T-helper 1 cell (primary cell): ENCODE measurements around the gene HACL1.

Experiments used
- DNase-seq, 5 donors: peaks; one replicate each; pipeline ENCODE4 v3.0.0-alpha.2; 2012 to 2020
- total RNA-seq, 4 donors: gene quantifications; one replicate each; lab custom pipeline; 2026; lab: John Stamatoyannopoulos, UW

HACL1 gene
- 28.8 to 45.8 (median 37.0) reads per million in 4 donors for total RNA-seq

GRCh38 chr3:15601399-15602145, at the start of gene HACL1, which contains the start of gene BTD:
HACL1 (minus strand) TSS chr3:15601569; CDS start chr3:15601463, 106 bp downstream.
BTD (plus strand) TSS chr3:15601745; CDS start chr3:15635440, 33,695 bp downstream.
- peak; percentile 98 to 99 (median 99) for DNase-seq

DNA sequence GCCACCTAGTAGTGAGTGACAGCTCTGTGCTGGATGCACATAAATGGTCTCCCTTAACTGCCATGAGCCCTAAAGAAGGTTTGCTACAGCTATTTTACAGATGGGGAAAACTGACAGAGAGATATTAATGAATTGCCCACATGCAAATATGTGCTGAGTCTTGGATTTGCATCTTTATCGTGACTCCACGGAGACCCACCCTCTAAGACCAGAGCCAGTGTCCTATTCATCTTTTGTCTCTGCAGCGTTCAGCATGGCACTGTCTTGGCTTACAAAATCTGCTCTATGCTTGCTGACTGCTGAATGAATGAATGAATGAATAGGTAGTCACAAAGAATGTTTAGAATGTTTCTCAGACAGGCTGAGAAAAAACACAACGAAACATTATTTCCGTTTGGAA, 48.5 kb upstream of the HACL1 start:
- DNase-seq, result no peak

DNA sequence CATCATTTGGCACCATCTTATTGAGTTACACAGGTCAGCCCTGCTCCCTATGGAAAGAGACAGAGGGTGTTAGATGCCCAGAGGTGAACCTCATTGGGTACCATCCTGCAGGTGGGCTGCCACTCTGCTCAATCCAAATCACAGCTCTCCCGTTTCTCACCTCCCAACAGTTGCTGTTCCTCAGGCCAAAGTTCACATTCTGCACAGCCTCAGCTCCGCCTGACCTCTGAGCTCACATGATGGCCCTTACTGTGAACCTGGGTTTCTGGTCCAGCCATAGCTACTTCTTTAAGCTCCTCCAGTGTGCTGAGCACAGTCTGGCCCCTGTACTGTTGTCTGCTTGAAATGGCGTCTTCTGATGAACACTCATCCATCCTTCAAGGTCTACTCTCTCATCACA, 48.0 kb upstream of the HACL1 start:
- no peak for DNase-seq

- DNase-seq, result peak in 4 of 5 donors; percentile 12 to 92 (median 30)
Observed at GRCh38 chr3:15647611-15648167, 46.3 kb upstream of the HACL1 start.

DNA sequence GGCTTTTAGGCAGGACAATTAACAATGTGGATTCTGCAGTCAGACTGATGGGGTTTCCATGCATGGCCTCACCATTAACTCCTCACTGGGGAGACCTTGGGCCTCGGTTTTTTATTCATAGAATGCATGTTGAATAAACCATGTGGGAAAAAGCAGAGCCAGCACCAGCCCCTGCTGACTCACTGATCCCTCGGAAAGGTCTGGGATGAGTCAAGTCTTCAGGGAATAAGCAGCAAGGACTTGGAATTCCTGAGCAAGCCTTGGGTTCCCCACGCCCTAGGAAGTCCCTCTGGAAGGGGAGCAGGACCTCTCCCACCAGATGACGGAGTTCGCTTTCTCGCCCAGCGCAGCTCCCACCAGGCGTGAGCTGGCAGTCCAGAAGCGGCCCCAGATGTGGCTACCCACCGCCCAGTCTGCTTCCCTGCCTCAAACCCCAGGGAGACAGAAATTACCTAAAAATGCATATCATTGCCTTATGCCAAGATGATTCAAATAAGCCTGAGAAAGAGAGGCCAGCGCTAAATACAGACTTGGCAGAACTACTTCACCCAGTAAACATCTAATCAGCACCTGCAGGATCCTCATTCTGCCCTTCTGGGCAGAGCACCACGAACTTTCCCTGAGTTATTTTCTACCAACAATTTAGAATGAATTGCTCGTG, 45.6 kb upstream of the HACL1 start:
- DNase-seq, result no peak

DNA sequence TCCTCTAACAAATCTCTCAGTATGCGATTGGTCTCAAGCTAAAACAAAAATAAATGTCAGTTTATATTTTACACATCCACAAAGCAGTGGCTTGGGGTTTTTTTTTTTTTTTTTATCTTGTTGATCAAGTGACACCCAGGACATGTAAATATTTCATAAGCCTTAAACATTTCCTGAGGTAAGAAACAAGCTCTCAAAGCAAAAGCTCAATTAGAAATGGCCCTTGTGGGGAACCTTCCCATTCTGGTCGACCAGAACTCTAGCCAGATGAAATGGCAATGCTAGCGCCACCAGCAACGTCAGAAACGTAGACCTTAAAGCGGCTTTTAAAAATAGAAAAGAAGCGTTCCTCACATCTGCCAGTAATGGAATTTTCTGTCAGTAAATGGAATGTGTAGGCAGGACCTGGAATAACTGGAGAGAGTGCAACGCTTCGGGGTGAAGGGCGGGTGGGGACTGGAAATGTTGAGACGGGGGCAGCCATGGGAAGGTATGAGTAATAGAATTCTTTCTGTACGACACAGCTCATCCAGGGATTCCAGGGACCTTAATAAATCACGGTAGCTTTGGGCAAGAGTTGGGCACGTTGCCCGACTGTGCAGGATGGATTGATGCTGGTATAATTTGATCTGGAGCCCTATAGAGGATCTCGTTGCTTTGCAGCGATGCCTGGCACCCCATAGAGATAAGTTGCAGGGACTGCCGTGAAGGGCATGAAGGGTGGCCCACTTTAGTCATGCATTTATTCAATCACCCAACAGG, 44.6 kb upstream of the HACL1 start:
- DNase-seq, result no peak

DNA sequence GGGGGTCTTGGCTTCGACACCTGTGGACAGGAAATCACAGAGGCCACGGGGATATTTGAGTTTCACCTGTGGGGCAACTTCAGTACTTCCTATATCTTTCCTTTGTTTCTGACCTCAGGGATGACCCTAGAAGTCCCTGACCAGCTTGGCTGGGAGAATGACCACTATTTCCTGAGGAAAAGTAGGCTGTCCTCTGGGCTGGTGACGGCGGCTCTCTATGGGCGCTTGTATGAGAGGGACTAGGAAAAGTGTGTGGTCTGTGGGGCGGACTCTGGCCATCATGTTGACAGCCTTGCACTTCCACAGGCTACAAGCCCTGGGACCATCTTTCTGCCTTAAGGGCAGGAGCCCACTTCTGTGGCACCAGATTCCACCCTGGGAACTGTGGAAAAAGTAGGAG, 43.9 kb upstream of the HACL1 start:
- DNase-seq, result no peak

DNA sequence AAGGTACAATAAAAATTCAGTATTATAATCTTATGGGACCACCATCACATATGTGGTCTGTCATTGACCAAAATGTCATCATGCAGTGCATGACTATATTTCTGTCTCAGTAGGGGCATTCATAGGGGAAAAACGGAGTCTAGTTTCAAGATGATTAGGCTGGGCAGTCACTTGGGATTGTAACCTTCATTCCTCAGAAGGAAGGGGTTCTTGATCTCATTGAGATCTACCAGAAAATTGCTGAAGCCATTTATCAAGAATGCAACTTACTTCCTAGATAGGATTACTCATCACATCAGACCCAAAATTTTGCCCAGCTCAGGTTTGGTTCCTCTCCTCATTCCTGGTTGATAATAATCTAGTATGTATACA, 37.5 kb upstream of the HACL1 start:
- no peak for DNase-seq

GRCh38 chr3:15638193-15638890, 37.0 kb upstream of the HACL1 start:
- DNase-seq, result no peak

GRCh38 chr3:15637131-15637951, 36.0 kb upstream of the HACL1 start:
- DNase-seq, result no peak

GRCh38 chr3:15636028-15636709, 34.8 kb upstream of the HACL1 start:
- peak in 1 of 5 donors; percentile 81 for DNase-seq

- DNase-seq, result no peak
Observed at GRCh38 chr3:15635121-15635661, 33.8 kb upstream of the HACL1 start.

GRCh38 chr3:15634671-15635070, 33.3 kb upstream of the HACL1 start:
- no peak for DNase-seq

GRCh38 chr3:15633766-15634598, 32.6 kb upstream of the HACL1 start:
- DNase-seq, result no peak

DNA sequence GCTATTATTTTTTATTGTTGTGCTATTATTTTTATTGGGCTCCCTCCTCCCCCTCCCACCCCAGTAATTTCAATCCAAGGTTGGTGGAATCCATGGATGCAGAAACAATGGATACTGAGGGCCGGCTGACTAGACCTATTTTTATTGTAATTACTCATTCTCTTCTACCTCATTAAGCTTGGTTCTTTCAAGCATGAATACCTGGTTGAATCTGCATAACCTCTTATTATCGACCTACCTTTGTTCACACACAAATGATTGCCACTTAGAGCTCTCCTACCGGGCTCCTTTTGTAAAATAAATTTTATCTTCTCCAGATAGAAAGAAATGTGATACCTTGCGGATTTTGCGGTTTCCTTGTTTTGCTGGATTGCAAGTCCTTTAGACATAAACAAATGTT, 31.8 kb upstream of the HACL1 start:
- DNase-seq, result no peak

- DNase-seq, result no peak
Observed at GRCh38 chr3:15632212-15632580, 30.8 kb upstream of the HACL1 start.

GRCh38 chr3:15631426-15632211, 30.2 kb upstream of the HACL1 start:
- DNase-seq, result no peak

DNA sequence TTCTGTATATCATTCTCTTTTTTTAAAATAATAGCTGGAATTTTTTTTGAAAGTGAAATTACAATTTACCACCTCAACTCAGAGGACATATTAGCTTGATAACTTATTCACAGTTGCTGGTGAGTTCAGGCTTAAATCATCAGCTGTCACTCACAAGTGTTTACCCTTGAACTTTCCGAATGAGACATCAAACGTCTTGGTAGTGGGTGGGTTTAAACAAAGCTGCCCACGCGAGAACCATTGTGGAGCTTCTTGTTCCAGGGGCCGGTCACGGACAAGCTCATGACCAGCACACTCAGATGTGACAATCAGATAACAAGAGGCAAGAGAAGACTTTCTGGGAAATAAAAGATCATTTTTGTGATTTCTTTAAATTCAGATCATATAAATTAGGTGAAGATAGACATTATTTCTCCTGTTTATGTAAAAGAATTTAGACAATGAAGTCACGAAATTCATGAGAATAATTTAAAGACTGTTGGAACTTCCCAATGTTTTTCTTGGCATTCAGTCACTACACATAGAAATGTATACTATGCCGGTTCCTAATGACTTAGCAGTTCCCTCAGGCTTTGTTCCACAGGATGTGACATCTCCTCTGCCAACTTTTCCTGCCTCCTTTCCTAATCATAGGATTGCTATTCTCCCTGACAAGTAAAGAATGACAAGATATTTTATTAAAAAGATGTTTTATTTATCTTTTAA, 29.4 kb upstream of the HACL1 start:
- no peak for DNase-seq
